Hematopoietic multipotent progenitor cell treated with erythropoietin and hydrocortisone succinate and interleukin-3 and kit ligand, for 17 days (in vitro differentiated cells): ENCODE measurements around the gene PEX13.
"Not testable (repeated sequence)": the region's sequence is repeated elsewhere in the genome, so short reads cannot be mapped to it uniquely, and the experiment has no call there.

ENCODE experiments used
- DNase-seq: peaks from one replicate; pipeline ENCODE4 v3.0.0-alpha.2; 2015; ENCODE audit warnings: low spot score

PEX13 gene

DNA sequence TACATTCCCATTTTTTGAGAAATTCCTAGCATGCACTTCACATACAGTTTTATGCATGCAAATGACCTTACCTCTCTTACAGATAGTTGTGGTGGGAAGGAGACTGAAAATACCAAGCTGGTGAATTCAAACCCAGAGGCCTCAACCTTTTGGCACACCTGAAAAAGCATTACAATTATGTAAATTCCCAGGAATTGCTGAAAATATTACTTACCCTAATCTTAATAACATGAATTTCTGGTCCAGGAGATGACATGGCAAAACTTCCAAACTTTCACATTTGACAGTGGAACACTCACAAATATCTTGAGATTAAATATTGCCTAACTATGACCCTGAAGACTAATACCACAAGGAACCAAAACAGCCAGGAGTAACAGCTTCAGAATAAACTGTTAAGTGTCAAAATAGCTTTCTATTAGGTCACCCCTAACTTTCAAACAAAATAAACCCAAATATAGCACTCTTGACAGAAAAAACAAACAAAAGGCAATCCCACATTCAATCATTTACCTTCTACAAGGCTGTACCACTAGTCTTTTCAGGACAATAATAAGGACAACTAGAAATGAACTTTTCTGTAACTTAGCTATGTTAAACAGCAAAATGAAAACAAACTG, 10.9 kb upstream of the PEX13 start:
- no peak for DNase-seq

DNA sequence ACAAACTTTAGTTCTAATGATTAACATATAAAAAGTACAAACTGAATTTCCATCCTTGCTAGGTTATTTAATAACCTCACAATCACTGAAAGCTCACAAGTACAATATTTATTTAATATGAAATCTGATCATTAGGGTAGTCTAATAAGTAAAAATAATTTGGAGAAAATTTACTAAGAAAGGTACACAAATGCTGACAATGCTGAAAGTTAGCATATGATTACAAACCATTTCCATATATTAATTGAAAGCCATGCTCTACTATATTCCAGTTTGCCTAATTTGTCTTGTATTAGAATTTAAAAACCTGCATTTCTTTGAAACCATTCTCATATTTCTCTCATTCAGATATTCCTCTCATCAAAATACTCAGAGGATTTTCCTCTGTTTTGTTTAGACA, 8.2 kb upstream of the PEX13 start:
- DNase-seq, result no peak

DNA sequence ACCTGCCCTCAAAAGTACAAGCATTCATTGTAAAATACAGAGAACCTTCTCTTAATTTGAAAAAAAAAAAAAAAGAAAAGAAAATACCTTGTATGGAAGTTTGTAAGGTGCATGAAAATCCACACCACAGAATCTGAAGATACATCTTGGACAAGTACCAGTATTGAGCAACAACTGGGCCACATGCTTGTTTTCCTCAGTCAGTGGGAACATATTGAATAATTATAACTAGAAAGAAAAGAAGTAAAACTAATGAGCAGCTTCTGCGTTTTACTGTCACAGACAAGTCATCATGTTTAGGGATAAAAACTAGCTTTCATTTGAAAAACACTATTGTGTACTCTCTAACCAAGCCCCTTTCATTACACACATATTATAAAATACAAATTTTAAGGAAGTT, 5.8 kb upstream of the PEX13 start:
- DNase-seq, result no peak

DNA sequence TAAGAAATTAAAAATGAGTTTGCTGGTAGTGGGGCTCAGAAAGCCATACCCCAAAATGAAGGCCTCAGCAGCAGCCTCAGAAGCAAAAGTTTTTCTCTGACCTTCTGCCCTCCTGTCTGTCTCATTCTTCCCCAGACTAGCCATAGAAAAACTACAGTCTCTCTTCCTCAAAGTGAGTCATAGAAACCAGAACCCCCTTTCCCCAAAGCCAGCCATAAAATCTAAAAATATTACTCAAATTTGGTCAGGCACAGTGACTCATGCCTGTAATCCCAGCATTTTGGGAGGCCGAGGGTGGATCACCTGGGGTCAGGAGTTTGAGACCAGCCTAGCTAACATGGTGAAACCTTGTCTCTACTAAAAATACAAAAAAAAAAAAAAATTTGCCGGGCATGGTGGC, 5.2 kb upstream of the PEX13 start:
- DNase-seq, result not testable (repeated sequence)

- DNase-seq, result no peak
Measured at GRCh38 chr2:61013382-61013781, 4.1 kb upstream of the PEX13 start.

DNA sequence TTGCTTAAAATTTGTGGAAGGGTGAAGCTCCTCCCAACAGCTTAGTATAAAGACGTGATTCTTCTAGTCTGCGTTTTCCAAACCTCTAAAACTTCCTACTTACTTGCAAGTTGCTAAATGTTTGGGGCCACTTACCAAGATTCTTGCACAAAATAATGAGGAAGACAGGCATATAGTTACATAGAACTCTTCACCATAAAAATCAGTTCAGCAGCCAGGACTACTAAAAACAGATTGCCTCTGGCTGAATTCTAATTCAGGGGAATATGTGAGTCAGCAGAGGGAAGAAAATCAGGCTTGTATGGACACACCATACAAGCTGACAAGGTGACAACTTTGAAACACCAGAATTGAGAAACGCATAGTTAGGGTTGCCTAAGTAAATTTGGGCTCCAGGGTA, 2.8 kb upstream of the PEX13 start:
- no peak for DNase-seq

- DNase-seq, result no peak
Measured at GRCh38 chr2:61015976-61016375, 1.5 kb upstream of the PEX13 start.

- DNase-seq, result no peak
Measured at GRCh38 chr2:61016392-61017002, 1.0 kb upstream of the PEX13 start.

DNA sequence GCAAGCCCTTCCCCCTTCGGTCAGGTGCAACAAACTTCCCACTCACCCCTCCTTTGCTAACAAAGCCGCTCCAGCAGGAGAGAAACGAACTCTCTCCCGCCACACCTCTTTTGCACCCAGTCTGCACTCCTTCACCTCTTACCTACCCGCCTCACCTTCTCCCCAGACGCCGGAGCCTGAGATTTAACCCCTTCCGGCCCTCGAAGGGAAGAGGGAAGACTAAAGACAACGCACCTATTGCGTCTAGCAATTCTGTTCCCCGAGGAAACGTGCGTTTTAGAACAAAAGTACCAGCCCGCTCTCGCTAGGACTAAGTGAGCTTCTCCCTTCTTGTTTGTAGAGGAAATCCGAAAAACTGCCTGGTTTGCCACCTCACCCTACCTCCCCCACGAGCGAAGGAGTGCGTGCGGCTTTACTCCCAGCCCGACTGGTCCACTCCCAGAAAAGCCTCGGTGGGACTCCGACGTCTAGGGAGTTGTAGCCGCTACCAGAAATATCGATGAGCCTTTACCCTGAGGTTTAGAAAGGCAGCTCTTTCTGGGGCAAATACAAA, 441 bp upstream of the PEX13 start:
- peak; percentile 79 for DNase-seq

GRCh38 chr2:61018318-61018755, 817 bp downstream of the PEX13 start:
- DNase-seq, result peak; percentile 47

GRCh38 chr2:61018798-61019197, 1.3 kb downstream of the PEX13 start:
- DNase-seq, result no peak

GRCh38 chr2:61021228-61021660, 3.7 kb downstream of the PEX13 start:
- DNase-seq, result no peak

- DNase-seq, result no peak
Measured at GRCh38 chr2:61023670-61024069, 6.2 kb downstream of the PEX13 start.

DNA sequence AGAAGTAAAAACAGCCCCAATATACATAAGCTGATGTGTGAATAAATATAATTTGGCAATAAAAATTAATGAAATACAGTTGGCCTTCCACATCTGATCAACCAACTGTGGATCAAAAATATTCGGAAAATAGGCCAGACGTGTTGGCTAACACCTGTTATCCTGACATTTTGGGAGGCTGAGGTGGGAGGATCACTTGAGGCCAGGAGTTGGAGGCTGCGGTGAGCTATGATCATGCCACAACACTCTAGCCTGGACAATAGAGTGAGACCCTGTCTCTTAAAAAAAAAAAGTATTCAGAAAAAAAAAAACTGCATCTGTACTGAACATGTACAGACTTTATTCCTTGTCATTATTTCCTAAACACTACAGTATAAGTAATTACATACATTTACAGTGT, 12.0 kb downstream of the PEX13 start:
- no peak for DNase-seq

DNA sequence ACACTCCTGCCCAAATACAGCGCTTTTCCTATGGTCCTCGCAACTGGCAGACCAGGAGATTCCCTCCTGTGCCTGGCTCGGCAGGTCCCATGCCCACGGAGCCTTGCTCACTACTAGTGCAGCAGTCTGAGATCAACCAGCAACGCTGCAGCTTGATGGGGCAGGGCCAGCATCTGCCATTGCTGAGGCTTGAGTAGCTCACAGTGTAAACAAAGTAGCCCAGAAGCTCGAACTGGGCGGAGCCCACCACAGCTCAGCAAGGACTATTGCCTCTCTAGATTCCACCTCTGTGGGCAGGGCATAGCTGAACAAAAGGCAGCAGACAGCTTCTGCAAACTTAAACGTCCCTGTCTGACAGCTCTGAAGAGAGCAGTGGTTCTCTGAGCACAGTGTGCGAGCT, 17.1 kb downstream of the PEX13 start:
- not testable (repeated sequence) for DNase-seq

DNA sequence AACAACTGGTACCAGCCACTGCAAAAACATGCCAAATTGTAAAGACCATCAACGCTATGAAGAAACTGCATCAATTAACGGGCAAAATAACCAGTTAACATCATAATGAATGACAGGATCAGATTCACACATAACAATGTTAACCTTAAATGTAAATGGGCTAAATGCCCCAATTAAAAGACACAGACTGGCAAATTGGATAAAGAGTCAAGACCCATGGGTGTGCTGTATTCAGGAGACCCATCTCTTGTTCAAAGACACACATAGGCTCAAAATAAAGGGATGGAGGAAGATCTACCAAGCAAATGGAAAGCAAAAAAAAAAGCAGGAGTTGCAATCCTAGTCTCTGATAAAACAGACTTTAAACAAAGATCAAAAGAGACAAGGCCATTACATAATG, 19.1 kb downstream of the PEX13 start:
- not testable (repeated sequence) for DNase-seq

GRCh38 chr2:61042807-61043206, 25.3 kb downstream of the PEX13 start:
- DNase-seq, result no peak

GRCh38 chr2:61044636-61045035, 27.1 kb downstream of the PEX13 start:
- no peak for DNase-seq

- DNase-seq, result no peak
Measured at GRCh38 chr2:61045226-61045625, 27.7 kb downstream of the PEX13 start.

GRCh38 chr2:61045999-61046398, 28.5 kb downstream of the PEX13 start:
- DNase-seq, result no peak

DNA sequence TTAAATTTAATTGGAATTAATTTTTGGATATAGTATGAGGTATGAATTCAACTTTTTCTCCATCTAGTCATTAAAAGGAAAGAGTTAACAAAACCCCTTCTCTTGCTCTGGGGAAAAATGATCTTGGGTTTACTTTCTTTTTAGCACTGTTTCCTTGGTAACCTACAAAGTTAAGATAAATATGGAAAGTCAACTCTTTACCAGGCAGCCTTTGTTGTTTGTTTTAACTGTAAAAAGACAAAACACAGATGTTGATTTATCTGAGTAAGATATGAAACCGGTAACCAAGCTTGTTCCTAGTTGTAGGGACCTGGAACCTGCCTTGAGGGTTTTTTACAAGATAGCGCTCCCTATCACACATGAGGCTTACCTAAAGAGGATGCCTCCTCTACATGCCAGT, 38.0 kb downstream of the PEX13 start:
- no peak for DNase-seq

DNA sequence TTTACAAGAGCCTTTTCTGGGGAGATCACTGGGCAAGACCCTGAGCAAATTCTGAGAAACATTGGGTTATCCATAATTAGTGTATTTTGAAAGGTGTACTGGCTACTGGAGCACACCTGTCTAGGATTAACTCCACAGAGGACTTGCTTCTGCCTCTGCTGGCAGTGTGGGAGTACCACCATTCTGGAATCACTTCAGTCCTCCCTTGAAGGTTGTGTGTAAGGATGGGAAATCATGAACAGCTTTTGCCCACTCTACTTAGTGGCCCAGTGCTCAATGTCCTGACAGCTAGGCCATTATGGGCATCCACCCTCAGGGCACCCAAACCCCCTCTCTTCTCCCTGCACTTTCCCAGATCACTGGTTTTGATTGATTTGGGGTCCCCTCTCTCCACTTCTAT, 40.0 kb downstream of the PEX13 start:
- DNase-seq, result no peak

GRCh38 chr2:61059382-61059781, 41.9 kb downstream of the PEX13 start:
- no peak for DNase-seq
